Panc1 (cell line): ENCODE data around the gene PKD2. TPM values are rescaled to one million over a fixed set of nuclear protein-coding genes. Genes with fewer than 3 reads are reported as not detected.

Experiments used
- ATAC-seq: fragments of 200-7000 bp; cut with Tn5 transposase; 2 replicates; pipeline ENCODE4 v1.9.1; 2020; ENCODE audit warnings: mild to moderate bottlenecking, moderate library complexity
- BruUV-seq: library from RNA; stranded (reverse); fragments of 400-500 nt; replicated peaks from 2 replicates; lab custom pipeline; 2021; lab: Mats Ljungman, UMichigan
- CTCF ChIA-PET: fragments of 300-600 bp; sonication (Branson Sonifier 250); formaldehyde crosslinking; loops from one replicate; lab custom pipeline; 2022; ENCODE audit warnings: antibody characterized with exemption; lab: Charles Lee
- POLR2A ChIA-PET: fragments of 300-600 bp; sonication (Branson Sonifier 250); formaldehyde crosslinking; loops from one replicate; lab custom pipeline; 2022; ENCODE audit warnings: antibody characterized with exemption; lab: Charles Lee
- DNase-seq: peaks from one replicate; pipeline ENCODE4 v3.0.0-alpha.2; 2010; ENCODE audit warnings: low read depth, low spot score
- H3K27ac ChIP-seq: 2 replicates; pipeline ENCODE4 v1.5.1; 2011; ENCODE audit warnings: mild to moderate bottlenecking, low read length, inconsistent platforms
- H3K27me3 ChIP-seq: fragments of 200-500 bp; sonication (Bioruptor generic); 2 replicates; pipeline ENCODE4 v1.6.0; 2014; ENCODE audit warnings: low read length, inconsistent platforms; ENCODE audit not compliant: control insufficient read depth, insufficient read depth
- H3K36me3 ChIP-seq: fragments of 200-500 bp; sonication (Bioruptor generic); 2 replicates; pipeline ENCODE4 v1.5.1; 2014; ENCODE audit warnings: inconsistent platforms, mild to moderate bottlenecking, low read length, moderate library complexity; ENCODE audit not compliant: control insufficient read depth, insufficient read depth
- H3K4me1 ChIP-seq: 2 replicates; pipeline ENCODE4 v1.5.1; 2011; ENCODE audit warnings: inconsistent platforms, mild to moderate bottlenecking, low read length, moderate library complexity; ENCODE audit not compliant: control insufficient read depth, insufficient read depth
- H3K4me3 ChIP-seq, 2 experiments: 2 replicates each; pipeline ENCODE4 v1.5.1; 2011 to 2012; ENCODE audit warnings: low read depth in 2 of 2, low read length in 2 of 2, mild to moderate bottlenecking in 2 of 2, inconsistent platforms in 1 of 2, moderate library complexity in 1 of 2
- H3K9me3 ChIP-seq: fragments of 200-500 bp; sonication (Bioruptor generic); 2 replicates; pipeline ENCODE4 v1.5.1; 2014; ENCODE audit warnings: low read depth, mild to moderate bottlenecking, inconsistent platforms, low read length, moderate library complexity; ENCODE audit not compliant: control insufficient read depth, insufficient read depth
- CTCF ChIP-seq: fragments of 450-650 bp; IDR thresholded peaks from 2 replicates; pipeline ENCODE4 v1.5.1; 2017; ENCODE audit warnings: mild to moderate bottlenecking
- POLR2AphosphoS5 ChIP-seq: IDR thresholded peaks from 2 replicates; pipeline ENCODE4 v1.6.1; 2012; ENCODE audit warnings: mild to moderate bottlenecking, low read depth, low read length, moderate library complexity
- REST ChIP-seq, 2 experiments: IDR thresholded peaks; 2 replicates each; pipeline ENCODE4 v1.6.1; 2011 to 2012; ENCODE audit warnings: low read depth in 2 of 2, control low read depth in 1 of 2, low read length in 1 of 2, mild to moderate bottlenecking in 1 of 2, moderate library complexity in 1 of 2; ENCODE audit not compliant: insufficient read depth in 1 of 2
- SIN3A ChIP-seq: IDR thresholded peaks from 2 replicates; pipeline ENCODE4 v1.6.1; 2012; ENCODE audit warnings: low read depth, mild to moderate bottlenecking, low read length, moderate library complexity, borderline replicate concordance; ENCODE audit not compliant: insufficient read depth
- TCF7L2 ChIP-seq: IDR thresholded peaks from 2 replicates; pipeline ENCODE4 v1.6.1; 2011; ENCODE audit warnings: mild to moderate bottlenecking, low read depth, low read length, inconsistent platforms
- in situ Hi-C: cut with HindIII; loops from 2 replicates; pipeline ENCODE4 v1.10.0; 2016; ENCODE audit warnings: low sequenced_read_pairs, low pct_unique_long_range_greater_than_20kb
- intact Hi-C: fragments of 100-400 bp; cut with micrococcal nuclease; formaldehyde crosslinking; loops from one replicate; pipeline ENCODE4 v1.10.0; 2022; ENCODE audit not compliant: unreplicated experiment
- total RNA-seq: library from RNA; stranded (reverse); gene quantifications from one replicate; pipeline ENCODE4 v1.2.1, GENCODE V29; 2021; ENCODE audit not compliant: unreplicated experiment

The PKD2 gene
- total RNA-seq, 1 experiment from 2014 or later, result 21.7 TPM

GRCh38 chr4:88014386-88014905 is 7.0 kb downstream of the PKD2 start:
- no peak overlapping the region for H3K27ac ChIP-seq
- intact Hi-C loops, result no loop called here
- TF ChIP-seq SIN3A (no peak), REST (IDR thresholded peaks at IDR 0.05; ENCODE audit: insufficient read depth in 1 of 2, low read depth in 2 of 2, low read length in 1 of 2) (no peak), TCF7L2 (no peak), POLR2AphosphoS5 (no peak), CTCF (no peak)

GRCh38 chr4:88015659-88016295 is 8.3 kb downstream of the PKD2 start:
- Histone ChIP-seq H3K27ac (no peak overlapping the region), H3K4me3 (no peak overlapping the region), H3K36me3 (no peaks in the 10 kb centered on the region; the same call in 1 of the 2 replicates), H3K9me3 (no peaks in the 10 kb centered on the region), H3K4me1 (peaks cover 6% of the 10 kb centered on the region), H3K27me3 (no peaks in the 10 kb centered on the region)
- BruUV-seq, result no TSS peak
- DNase-seq (no peak), ATAC-seq (no peak)
- ChIA-PET POLR2A (no interaction called here), CTCF (no interaction called here)
- intact Hi-C loops, result no loop called here
- no peak for TF ChIP-seq TCF7L2
- TF ChIP-seq CTCF, result no peak
- no peak for TF ChIP-seq POLR2AphosphoS5
- no peak for TF ChIP-seq REST (IDR thresholded peaks at IDR 0.05; ENCODE audit: insufficient read depth in 1 of 2, low read depth in 2 of 2, low read length in 1 of 2)
- no peak for TF ChIP-seq SIN3A
- in situ Hi-C loops, result no loop called here

More at GRCh38 chr4:88014386-88014905, 7.0 kb downstream of the PKD2 start:
- Histone ChIP-seq H3K27me3 (no peaks in the 10 kb centered on the region), H3K9me3 (no peaks in the 10 kb centered on the region), H3K4me3 (no peak overlapping the region), H3K36me3 (no peaks in the 10 kb centered on the region; the same call in 1 of the 2 replicates), H3K4me1 (peaks cover 9% of the 10 kb centered on the region)
- in situ Hi-C loops, result no loop called here
- ChIA-PET CTCF (no interaction called here), POLR2A (no interaction called here)
- DNase-seq (no peak), ATAC-seq (no peak)
- no TSS peak for BruUV-seq
